Measurements from ENCODE around the gene KRT33A.

- TF ChIP-seq CTCF (IDR thresholded peaks at IDR 0.05) (no peak), POLR2A (IDR thresholded peaks at IDR 0.05) (no peak)
Measured at GRCh38 chr17:41387670-41388069, 37.0 kb upstream of the KRT33A start.
